ENCODE data around the gene TTLL8. TPM values are rescaled to one million over a fixed set of nuclear protein-coding genes. Genes with fewer than 3 reads are reported as not detected.

Gene TTLL8
- total and polyA plus RNA-seq, 2 of the 8 experiments (the other 6 are each of a cell fraction or from before 2014, with no cell fraction given) = not detected

- no peaks in the 10 kb centered on the region for H3K23me2 ChIP-seq (ENCODE audit: low read depth, low read length)
- POLR2A ChIA-PET (ENCODE audit: partially characterized antibody) = no interaction called here
- H3K79me2 ChIP-seq (ENCODE audit: control insufficient read depth in 1 of 2, insufficient read depth in 2 of 2, low read length in 2 of 2) = no peaks in the 10 kb centered on the region
- H3K23ac ChIP-seq (ENCODE audit: insufficient read length) = no peak overlapping the region
- no peak overlapping the region for H2BK120ac ChIP-seq (replicated peaks; ENCODE audit: low read depth, low read length)
- no peaks in the 10 kb centered on the region for H3K4me1 ChIP-seq (replicated peaks in 1 of 4; ENCODE audit: control insufficient read depth in 3 of 4, insufficient read depth in 4 of 4, low read length in 3 of 4)
- CTCF ChIA-PET (ENCODE audit: partially characterized antibody) = no interaction called here
- no peak overlapping the region for H2BK5ac ChIP-seq (ENCODE audit: low read depth, low read length)
- H3K27me3 ChIP-seq (replicated peaks in 1 of 4; ENCODE audit: control insufficient read depth in 3 of 4, extremely low read depth in 1 of 4, insufficient read depth in 3 of 4, low read length in 3 of 4) = no peaks in the 10 kb centered on the region; a peak in 1 of 7 replicates
- TF ChIP-seq KDM4A (IDR thresholded peaks at IDR 0.05; ENCODE audit: low read depth, low read length, severe bottlenecking) = no peak
- H2AK5ac ChIP-seq (ENCODE audit: low read depth, low read length) = no peak overlapping the region
- no peak overlapping the region for H3K4me3 ChIP-seq (ENCODE audit: extremely low read depth in 1 of 4, insufficient read depth in 2 of 4, low read depth in 3 of 4, low read length in 4 of 4)
- no peak overlapping the region for H3K4ac ChIP-seq (replicated peaks; ENCODE audit: insufficient read length, low read depth, low read length)
- H3K18ac ChIP-seq (ENCODE audit: extremely low read depth, low read length) = no peak overlapping the region
- no peak overlapping the region for H4K91ac ChIP-seq (replicated peaks; ENCODE audit: insufficient read length, low read length)
- H3K36me3 ChIP-seq (ENCODE audit: control insufficient read depth in 2 of 4, insufficient read depth in 4 of 4, low read length in 3 of 4) = no peaks in the 10 kb centered on the region
- no peak overlapping the region for H2BK15ac ChIP-seq (ENCODE audit: low read length)
- no peak overlapping the region for H4K5ac ChIP-seq (ENCODE audit: insufficient read length, low read depth, low read length)
- no peak for DNase-seq (ENCODE audit: low read depth in 1 of 2, low spot score in 2 of 2)
- no peak overlapping the region for H3K4me2 ChIP-seq (ENCODE audit: insufficient read depth in 1 of 2, low read depth in 2 of 2, low read length in 2 of 2)
- no peak for FAIRE-seq
- H4K20me1 ChIP-seq (replicated peaks in 1 of 2; ENCODE audit: control insufficient read depth in 1 of 2, insufficient read depth in 2 of 2, low read length in 2 of 2) = no peaks in the 10 kb centered on the region
- H4K8ac ChIP-seq (ENCODE audit: extremely low read depth, insufficient read depth, low read length) = no peak overlapping the region
- H3K56ac ChIP-seq (replicated peaks; ENCODE audit: insufficient read length, low read depth, low read length) = no peak overlapping the region
- H3K27ac ChIP-seq (ENCODE audit: low read depth, low read length) = no peak overlapping the region
- no peak overlapping the region for H3K9ac ChIP-seq (replicated peaks in 1 of 4; ENCODE audit: extremely low read depth in 1 of 4, low read depth in 3 of 4, low read length in 3 of 4)
- H2BK12ac ChIP-seq (ENCODE audit: low read depth, low read length) = no peak overlapping the region
- WGBS, 2 experiments (ENCODE audit: extremely low coverage in 1 of 2, insufficient coverage in 1 of 2, insufficient read length in 1 of 2, insufficient replicate concordance in 2 of 2, low coverage in 1 of 2, low lambda C conversion rate in 2 of 2, missing lambda C conversion rate in 1 of 2) = 93% methylated on average over 18 of the region's 18 CpGs; no CpG with 5 or more reads in 1 of the 2 experiments
- no peaks in the 10 kb centered on the region for H3K79me1 ChIP-seq (ENCODE audit: low read depth, low read length)
- no peak overlapping the region for H3K14ac ChIP-seq (ENCODE audit: insufficient read length)
- H3K9me3 ChIP-seq (ENCODE audit: insufficient read depth in 2 of 2, low read depth in 1 of 2, low read length in 1 of 2) = 0 out of 4 replicates have a peak, but pooled peaks cover 0 to 4% of the 10 kb centered on the region in 2 experiments
- no peak overlapping the region for H2BK20ac ChIP-seq (ENCODE audit: low read length)
- H2AFZ ChIP-seq (ENCODE audit: low read length) = no peak overlapping the region
Measured at GRCh38 chr22:50051930-50052329, 6.2 kb downstream of the TTLL8 start.

All from H1 (cell line).